GM23338 (cell line): ENCODE results near the gene MUC5B. TPM values are rescaled to one million over a fixed set of nuclear protein-coding genes. Genes with fewer than 3 reads are reported as not detected.

Experiments
- ATAC-seq: fragments of 200-7000 bp; cut with Tn5 transposase; 3 replicates; pipeline ENCODE4 v1.9.1; 2020
- DNase-seq: peaks from one replicate; pipeline ENCODE4 v3.0.0-alpha.2; 2015; ENCODE audit warnings: low spot score
- H2AFZ ChIP-seq: fragments of 200-600 bp; sonication (generic); 2 replicates; pipeline ENCODE4 v1.8.0; 2016; ENCODE audit warnings: antibody characterized with exemption, mild to moderate bottlenecking, moderate library complexity
- H3F3A ChIP-seq: fragments of 200-600 bp; sonication (generic); replicated peaks from 2 replicates; pipeline ENCODE4 v1.8.0; 2017; ENCODE audit warnings: antibody characterized with exemption, mixed run types, low read depth
- H3K27ac ChIP-seq: fragments of 200-600 bp; sonication (generic); 2 replicates; pipeline ENCODE4 v1.6.1; 2016; ENCODE audit warnings: low read depth
- H3K27me3 ChIP-seq: fragments of 200-600 bp; sonication (generic); 2 replicates; pipeline ENCODE4 v1.8.0; 2016; ENCODE audit warnings: mild to moderate bottlenecking, mixed run types, moderate library complexity; ENCODE audit not compliant: insufficient read depth
- H3K36me3 ChIP-seq: fragments of 200-600 bp; sonication (generic); 2 replicates; pipeline ENCODE4 v1.8.0; 2016; ENCODE audit warnings: mild to moderate bottlenecking; ENCODE audit not compliant: insufficient read depth
- H3K4me1 ChIP-seq: fragments of 200-600 bp; sonication (generic); 2 replicates; pipeline ENCODE4 v1.8.0; 2016; ENCODE audit warnings: mild to moderate bottlenecking, moderate library complexity; ENCODE audit not compliant: insufficient read depth
- H3K4me2 ChIP-seq: fragments of 200-600 bp; sonication (generic); 2 replicates; pipeline ENCODE4 v1.7.1; 2017; ENCODE audit warnings: mixed run types
- H3K4me3 ChIP-seq: fragments of 200-600 bp; sonication (generic); 2 replicates; pipeline ENCODE4 v1.6.1; 2016; ENCODE audit warnings: mixed run types
- H3K79me2 ChIP-seq: fragments of 200-600 bp; sonication (generic); replicated peaks from 2 replicates; pipeline ENCODE4 v1.8.0; 2017; ENCODE audit warnings: mild to moderate bottlenecking; ENCODE audit not compliant: insufficient read depth
- H3K9me2 ChIP-seq: fragments of 200-600 bp; sonication (generic); 2 replicates; pipeline ENCODE4 v1.8.0; 2017; ENCODE audit not compliant: insufficient read depth
- H4K20me1 ChIP-seq: fragments of 200-600 bp; sonication (generic); replicated peaks from 2 replicates; pipeline ENCODE4 v1.8.0; 2017; ENCODE audit warnings: mild to moderate bottlenecking; ENCODE audit not compliant: insufficient read depth
- H3K27ac Mint-ChIP-seq: 2 replicates; pipeline ENCODE4 v1.8.0; 2020; ENCODE audit warnings: inconsistent platforms, mild to moderate bottlenecking, moderate library complexity, mixed read lengths
- H3K27me3 Mint-ChIP-seq: 3 replicates; pipeline ENCODE4 v1.8.0; 2022; ENCODE audit warnings: low read depth, mild to moderate bottlenecking, moderate library complexity, mixed read lengths, inconsistent platforms; ENCODE audit not compliant: insufficient read depth, poor library complexity
- H3K36me3 Mint-ChIP-seq: 3 replicates; pipeline ENCODE4 v1.8.0; 2021; ENCODE audit warnings: low read depth, mild to moderate bottlenecking, inconsistent platforms, moderate library complexity, mixed read lengths
- H3K4me1 Mint-ChIP-seq: 3 replicates; pipeline ENCODE4 v1.8.0; 2020; ENCODE audit warnings: mild to moderate bottlenecking, inconsistent platforms, mixed read lengths
- H3K4me3 Mint-ChIP-seq: 3 replicates; pipeline ENCODE4 v1.8.0; 2021; ENCODE audit warnings: moderate library complexity, mild to moderate bottlenecking, inconsistent platforms, mixed read lengths
- H3K9me3 Mint-ChIP-seq: 3 replicates; pipeline ENCODE4 v1.8.0; 2020; ENCODE audit warnings: moderate library complexity, mild to moderate bottlenecking, inconsistent platforms, mixed read lengths
- CREB1 ChIP-seq: fragments of 250-450 bp; sonication (Bioruptor Pico); IDR thresholded peaks from 2 replicates; pipeline ENCODE4 v1.5.0; 2020; ENCODE audit warnings: low read depth, mild to moderate bottlenecking, moderate library complexity
- EZH2phosphoT487 ChIP-seq: fragments of 200-600 bp; sonication (generic); IDR thresholded peaks from one replicate; pipeline ENCODE4 v1.8.1; 2018; ENCODE audit warnings: antibody characterized with exemption; ENCODE audit not compliant: unreplicated experiment
- JUNB ChIP-seq: IDR thresholded peaks from one replicate; pipeline ENCODE4 v1.6.1; 2016; ENCODE audit warnings: antibody characterized with exemption; ENCODE audit not compliant: unreplicated experiment
- NANOG ChIP-seq: IDR thresholded peaks from 2 replicates; pipeline ENCODE4 v1.6.1; 2016; ENCODE audit warnings: antibody characterized with exemption, borderline replicate concordance
- STAT1 ChIP-seq: IDR thresholded peaks from one replicate; pipeline ENCODE4 v1.6.1; 2016; ENCODE audit warnings: antibody characterized with exemption; ENCODE audit not compliant: unreplicated experiment
- ZNF114 ChIP-seq: fragments of 250-450 bp; sonication (Bioruptor Pico); IDR thresholded peaks from 2 replicates; pipeline ENCODE4 v1.5.0; 2020; ENCODE audit warnings: mild to moderate bottlenecking, moderate library complexity
- ZNF331 ChIP-seq: fragments of 250-450 bp; sonication (Bioruptor Pico); IDR thresholded peaks from 2 replicates; pipeline ENCODE4 v1.5.0; 2020; ENCODE audit warnings: low read depth, mild to moderate bottlenecking, moderate library complexity
- polyA plus RNA-seq: library from polyadenylated mRNA; unstranded; fragments of >200 nt; fragmentation: Nextera tagmentation; extraction: Ambion mirVana; gene quantifications from 2 replicates; pipeline ENCODE4 v1.2.1, GENCODE V29; 2016
- total RNA-seq: library from RNA; depleted of rRNA; stranded (reverse); fragments of >200 nt; shearing (Covaris generic); gene quantifications from 2 replicates; pipeline ENCODE4 v1.2.3, GENCODE V29; 2014
- TF ChIP-seq, protein P1 (sequence below): IDR thresholded peaks from 2 replicates; pipeline ENCODE4 v1.6.1; 2016; ENCODE audit warnings: antibody characterized with exemption
- TF ChIP-seq, protein P2 (sequence below): IDR thresholded peaks from one replicate; pipeline ENCODE4 v1.6.1; 2018; ENCODE audit warnings: antibody characterized with exemption; ENCODE audit not compliant: unreplicated experiment

The MUC5B gene
- total and polyA plus RNA-seq, 2 experiments from 2014 or later: 0.18 to 0.90 TPM

DNA sequence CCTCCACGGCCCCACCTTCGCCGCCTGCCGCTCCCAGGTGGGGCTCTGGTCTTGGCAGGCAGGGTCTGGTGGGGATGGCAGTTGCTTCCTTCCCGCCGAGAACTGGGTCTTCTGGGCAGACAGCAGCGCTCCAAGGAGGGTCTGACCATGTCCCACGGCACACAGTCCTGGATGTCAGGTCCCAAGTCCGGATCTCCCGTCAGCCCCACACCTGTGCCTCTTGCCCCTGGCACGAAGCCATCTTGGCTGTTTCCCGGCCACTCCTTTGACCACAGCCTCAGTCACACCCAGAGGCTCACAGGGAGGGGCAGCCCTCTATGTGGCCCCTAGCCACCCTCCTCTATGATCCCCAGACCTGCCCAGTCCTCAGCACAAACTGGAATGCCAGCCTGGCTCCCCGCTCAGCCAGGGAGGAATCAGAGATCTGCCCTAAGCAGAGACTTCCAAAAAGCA is 14.3 kb downstream of the MUC5B start:
- Mint-ChIP-seq H3K36me3 (0 out of 3 replicates have a peak, but pooled peaks cover 4% of the 10 kb centered on the region), H3K4me3 (no peak overlapping the region), H3K27ac (no peak overlapping the region), H3K4me1 (no peaks in the 10 kb centered on the region), H3K9me3 (peaks cover 10% of the 10 kb centered on the region), H3K27me3 (peaks cover 3% of the 10 kb centered on the region)
- Histone ChIP-seq H3K27me3 (no peaks in the 10 kb centered on the region), H3F3A (no peaks in the 10 kb centered on the region), H3K36me3 (no peaks in the 10 kb centered on the region), H3K4me2 (no peak overlapping the region), H3K27ac (no peak overlapping the region), H2AFZ (no peak overlapping the region), H3K79me2 (no peaks in the 10 kb centered on the region), H4K20me1 (no peaks in the 10 kb centered on the region), H3K9me2 (no peaks in the 10 kb centered on the region), H3K4me3 (no peak overlapping the region), H3K4me1 (no peaks in the 10 kb centered on the region)
- ATAC-seq (no peak), DNase-seq (no peak)
- TF ChIP-seq NANOG (no peak), JUNB (no peak), ZNF331 (CRISPR knock-in tag) (no peak), CREB1 (CRISPR knock-in tag) (no peak), EZH2phosphoT487 (no peak), STAT1 (no peak), ZNF114 (CRISPR knock-in tag) (no peak)
- TF ChIP-seq, protein P1, sequence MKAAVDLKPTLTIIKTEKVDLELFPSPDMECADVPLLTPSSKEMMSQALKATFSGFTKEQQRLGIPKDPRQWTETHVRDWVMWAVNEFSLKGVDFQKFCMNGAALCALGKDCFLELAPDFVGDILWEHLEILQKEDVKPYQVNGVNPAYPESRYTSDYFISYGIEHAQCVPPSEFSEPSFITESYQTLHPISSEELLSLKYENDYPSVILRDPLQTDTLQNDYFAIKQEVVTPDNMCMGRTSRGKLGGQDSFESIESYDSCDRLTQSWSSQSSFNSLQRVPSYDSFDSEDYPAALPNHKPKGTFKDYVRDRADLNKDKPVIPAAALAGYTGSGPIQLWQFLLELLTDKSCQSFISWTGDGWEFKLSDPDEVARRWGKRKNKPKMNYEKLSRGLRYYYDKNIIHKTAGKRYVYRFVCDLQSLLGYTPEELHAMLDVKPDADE: no peak
- TF ChIP-seq, protein P2, sequence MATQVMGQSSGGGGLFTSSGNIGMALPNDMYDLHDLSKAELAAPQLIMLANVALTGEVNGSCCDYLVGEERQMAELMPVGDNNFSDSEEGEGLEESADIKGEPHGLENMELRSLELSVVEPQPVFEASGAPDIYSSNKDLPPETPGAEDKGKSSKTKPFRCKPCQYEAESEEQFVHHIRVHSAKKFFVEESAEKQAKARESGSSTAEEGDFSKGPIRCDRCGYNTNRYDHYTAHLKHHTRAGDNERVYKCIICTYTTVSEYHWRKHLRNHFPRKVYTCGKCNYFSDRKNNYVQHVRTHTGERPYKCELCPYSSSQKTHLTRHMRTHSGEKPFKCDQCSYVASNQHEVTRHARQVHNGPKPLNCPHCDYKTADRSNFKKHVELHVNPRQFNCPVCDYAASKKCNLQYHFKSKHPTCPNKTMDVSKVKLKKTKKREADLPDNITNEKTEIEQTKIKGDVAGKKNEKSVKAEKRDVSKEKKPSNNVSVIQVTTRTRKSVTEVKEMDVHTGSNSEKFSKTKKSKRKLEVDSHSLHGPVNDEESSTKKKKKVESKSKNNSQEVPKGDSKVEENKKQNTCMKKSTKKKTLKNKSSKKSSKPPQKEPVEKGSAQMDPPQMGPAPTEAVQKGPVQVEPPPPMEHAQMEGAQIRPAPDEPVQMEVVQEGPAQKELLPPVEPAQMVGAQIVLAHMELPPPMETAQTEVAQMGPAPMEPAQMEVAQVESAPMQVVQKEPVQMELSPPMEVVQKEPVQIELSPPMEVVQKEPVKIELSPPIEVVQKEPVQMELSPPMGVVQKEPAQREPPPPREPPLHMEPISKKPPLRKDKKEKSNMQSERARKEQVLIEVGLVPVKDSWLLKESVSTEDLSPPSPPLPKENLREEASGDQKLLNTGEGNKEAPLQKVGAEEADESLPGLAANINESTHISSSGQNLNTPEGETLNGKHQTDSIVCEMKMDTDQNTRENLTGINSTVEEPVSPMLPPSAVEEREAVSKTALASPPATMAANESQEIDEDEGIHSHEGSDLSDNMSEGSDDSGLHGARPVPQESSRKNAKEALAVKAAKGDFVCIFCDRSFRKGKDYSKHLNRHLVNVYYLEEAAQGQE: no peak

DNA sequence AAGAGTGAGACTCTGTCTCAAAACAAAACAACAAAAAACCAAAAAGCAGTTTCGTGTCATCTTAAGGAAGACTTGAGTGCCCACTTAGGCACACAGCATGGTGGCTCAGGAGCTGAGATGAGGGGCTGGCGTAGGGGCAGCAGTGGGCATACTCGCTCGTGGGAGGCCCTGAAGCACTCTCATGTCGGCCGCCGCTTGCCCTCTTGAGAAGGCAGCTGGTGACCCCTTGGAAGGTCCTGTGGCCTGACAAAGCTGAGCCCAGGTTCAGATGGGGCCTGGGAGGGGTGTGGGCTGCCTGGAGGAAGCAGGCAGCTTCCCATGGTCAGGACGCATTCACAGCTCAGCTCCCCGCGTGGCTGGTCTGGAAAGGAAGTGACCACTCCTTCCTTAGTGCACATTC is 15.0 kb downstream of the MUC5B start:
- no peaks in the 10 kb centered on the region for H3K79me2 ChIP-seq
- no peak overlapping the region for H3K27ac Mint-ChIP-seq
- no peak for ATAC-seq

More for the DNA sequence above, 15.0 kb downstream of the MUC5B start:
- Histone ChIP-seq H2AFZ (no peak overlapping the region), H3K36me3 (no peaks in the 10 kb centered on the region), H3K27ac (no peak overlapping the region), H4K20me1 (no peaks in the 10 kb centered on the region), H3F3A (no peaks in the 10 kb centered on the region), H3K27me3 (no peaks in the 10 kb centered on the region), H3K4me3 (no peak overlapping the region), H3K9me2 (no peaks in the 10 kb centered on the region), H3K4me2 (no peak overlapping the region), H3K4me1 (no peaks in the 10 kb centered on the region)
- H3K27me3 Mint-ChIP-seq: peaks cover 5% of the 10 kb centered on the region
- H3K36me3 Mint-ChIP-seq: peaks cover 9% of the 10 kb centered on the region; the same call in 2 of the 3 replicates
- peaks cover 17% of the 10 kb centered on the region for H3K9me3 Mint-ChIP-seq
- H3K4me1 Mint-ChIP-seq: no peaks in the 10 kb centered on the region
- TF ChIP-seq, protein P2: no peak
- TF ChIP-seq, protein P1: no peak
- no peak overlapping the region for H3K4me3 Mint-ChIP-seq
- no peak for DNase-seq
